DND-41 (cell line): ENCODE measurements around the gene KIF25.

Experiments used
- ATAC-seq: fragments of 200-7000 bp; cut with Tn5 transposase; 3 replicates; pipeline ENCODE4 v1.9.1; 2021; ENCODE audit warnings: low read depth; ENCODE audit not compliant: insufficient read depth
- DNase-seq: peaks from one replicate; pipeline ENCODE4 v3.0.0-alpha.2; 2020
- H2AFZ ChIP-seq: 2 replicates; pipeline ENCODE4 v1.6.0; 2012; ENCODE audit warnings: low read depth, low read length
- H3K27ac ChIP-seq: 2 replicates; pipeline ENCODE4 v1.5.1; 2012; ENCODE audit warnings: low read length, inconsistent platforms
- H3K27me3 ChIP-seq: fragments of 200-600 bp; sonication (generic); 2 replicates; pipeline ENCODE4 v1.6.0; 2012; ENCODE audit warnings: low read length, mild to moderate bottlenecking, inconsistent platforms; ENCODE audit not compliant: insufficient read depth, poor library complexity
- H3K36me3 ChIP-seq: 2 replicates; pipeline ENCODE4 v1.5.1; 2012; ENCODE audit warnings: low read length, inconsistent platforms; ENCODE audit not compliant: insufficient read depth
- H3K4me1 ChIP-seq: 2 replicates; pipeline ENCODE4 v1.5.1; 2012; ENCODE audit warnings: mild to moderate bottlenecking, low read length; ENCODE audit not compliant: insufficient read depth
- H3K4me2 ChIP-seq: 2 replicates; pipeline ENCODE4 v1.6.0; 2012; ENCODE audit warnings: mild to moderate bottlenecking, moderate library complexity, low read length, inconsistent platforms; ENCODE audit not compliant: insufficient read depth
- H3K4me3 ChIP-seq, 2 experiments: fragments of 200-600 bp in 1 of 2; shearing (Covaris generic) in 1 of 2; 2 replicates each; pipeline ENCODE4 v1.5.1; 2012 to 2016; ENCODE audit warnings: inconsistent platforms in 2 of 2, low read length in 2 of 2, mild to moderate bottlenecking in 2 of 2, low read depth in 1 of 2, moderate library complexity in 1 of 2
- H3K79me2 ChIP-seq: 2 replicates; pipeline ENCODE4 v1.6.0; 2012; ENCODE audit warnings: low read length, inconsistent platforms; ENCODE audit not compliant: insufficient read depth
- H3K9ac ChIP-seq: 2 replicates; pipeline ENCODE4 v1.6.0; 2012; ENCODE audit warnings: low read depth, mild to moderate bottlenecking, inconsistent platforms, low read length, moderate library complexity
- H3K9me3 ChIP-seq: 2 replicates; pipeline ENCODE4 v1.5.1; 2012; ENCODE audit warnings: low read length, moderate library complexity, mild to moderate bottlenecking, inconsistent platforms; ENCODE audit not compliant: insufficient read depth, severe bottlenecking
- H4K20me1 ChIP-seq: 2 replicates; pipeline ENCODE4 v1.6.0; 2012; ENCODE audit warnings: low read length; ENCODE audit not compliant: insufficient read depth
- EZH2 ChIP-seq: IDR thresholded peaks from 3 replicates; pipeline ENCODE4 v1.6.1; 2012; ENCODE audit warnings: borderline replicate concordance, low read depth, mild to moderate bottlenecking, moderate library complexity, low read length, inconsistent platforms; ENCODE audit not compliant: severe bottlenecking
- TF ChIP-seq, protein P1 (sequence below): IDR thresholded peaks from 2 replicates; pipeline ENCODE4 v1.5.1; 2012; ENCODE audit warnings: borderline replicate concordance, low read length, moderate library complexity, mild to moderate bottlenecking; ENCODE audit not compliant: poor library complexity, severe bottlenecking; ENCODE audit errors: extremely low read depth

The KIF25 gene

DNA sequence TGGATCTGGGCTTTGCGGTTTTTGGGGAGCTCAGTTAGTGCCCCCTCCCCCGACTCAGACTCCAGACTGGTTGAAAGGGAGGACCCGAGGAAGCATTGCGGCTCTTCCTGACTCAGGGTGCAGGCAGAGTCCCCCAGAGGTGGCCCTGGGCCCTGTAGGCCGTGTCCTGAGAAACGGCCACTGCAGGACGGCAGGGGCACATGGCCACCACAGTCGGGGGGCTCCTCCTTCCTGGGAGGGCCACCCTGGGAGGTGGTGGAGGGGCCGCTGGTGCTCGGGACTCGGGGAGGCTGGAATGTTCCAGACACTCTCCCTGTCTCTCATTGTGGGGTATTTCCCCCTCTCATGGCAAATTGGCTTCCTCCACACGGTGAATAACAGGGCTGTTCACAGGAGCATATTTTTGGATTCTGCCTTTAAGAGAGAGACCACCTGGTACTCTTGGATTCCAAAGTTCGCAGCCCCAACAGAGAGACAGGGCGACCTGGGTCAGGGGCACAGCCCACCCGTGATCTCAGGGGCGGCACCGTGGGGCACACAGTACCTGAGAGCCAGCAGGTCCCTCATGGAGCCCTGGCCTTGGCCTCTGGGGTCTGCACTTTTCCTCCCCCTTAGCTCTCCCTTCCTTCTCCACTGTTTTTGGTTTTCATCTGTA, 45.8 kb downstream of the KIF25 start:
- no peaks in the 10 kb centered on the region for H4K20me1 ChIP-seq
- ATAC-seq: no peak
- peaks cover 56% of the 10 kb centered on the region for H3K9me3 ChIP-seq
- no peak overlapping the region for H3K4me2 ChIP-seq
- no peaks in the 10 kb centered on the region for H3K4me1 ChIP-seq
- no peaks in the 10 kb centered on the region for H3K36me3 ChIP-seq
- H3K27me3 ChIP-seq: no peaks in the 10 kb centered on the region
- H3K9ac ChIP-seq: no peak overlapping the region
- no peak overlapping the region for H2AFZ ChIP-seq
- no peaks in the 10 kb centered on the region for H3K79me2 ChIP-seq
- no peak overlapping the region for H3K27ac ChIP-seq
- H3K4me3 ChIP-seq: no peak overlapping the region
- TF ChIP-seq, protein P1, sequence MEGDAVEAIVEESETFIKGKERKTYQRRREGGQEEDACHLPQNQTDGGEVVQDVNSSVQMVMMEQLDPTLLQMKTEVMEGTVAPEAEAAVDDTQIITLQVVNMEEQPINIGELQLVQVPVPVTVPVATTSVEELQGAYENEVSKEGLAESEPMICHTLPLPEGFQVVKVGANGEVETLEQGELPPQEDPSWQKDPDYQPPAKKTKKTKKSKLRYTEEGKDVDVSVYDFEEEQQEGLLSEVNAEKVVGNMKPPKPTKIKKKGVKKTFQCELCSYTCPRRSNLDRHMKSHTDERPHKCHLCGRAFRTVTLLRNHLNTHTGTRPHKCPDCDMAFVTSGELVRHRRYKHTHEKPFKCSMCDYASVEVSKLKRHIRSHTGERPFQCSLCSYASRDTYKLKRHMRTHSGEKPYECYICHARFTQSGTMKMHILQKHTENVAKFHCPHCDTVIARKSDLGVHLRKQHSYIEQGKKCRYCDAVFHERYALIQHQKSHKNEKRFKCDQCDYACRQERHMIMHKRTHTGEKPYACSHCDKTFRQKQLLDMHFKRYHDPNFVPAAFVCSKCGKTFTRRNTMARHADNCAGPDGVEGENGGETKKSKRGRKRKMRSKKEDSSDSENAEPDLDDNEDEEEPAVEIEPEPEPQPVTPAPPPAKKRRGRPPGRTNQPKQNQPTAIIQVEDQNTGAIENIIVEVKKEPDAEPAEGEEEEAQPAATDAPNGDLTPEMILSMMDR: no peak
- TF ChIP-seq EZH2: no peak
- no peak for DNase-seq

DNA sequence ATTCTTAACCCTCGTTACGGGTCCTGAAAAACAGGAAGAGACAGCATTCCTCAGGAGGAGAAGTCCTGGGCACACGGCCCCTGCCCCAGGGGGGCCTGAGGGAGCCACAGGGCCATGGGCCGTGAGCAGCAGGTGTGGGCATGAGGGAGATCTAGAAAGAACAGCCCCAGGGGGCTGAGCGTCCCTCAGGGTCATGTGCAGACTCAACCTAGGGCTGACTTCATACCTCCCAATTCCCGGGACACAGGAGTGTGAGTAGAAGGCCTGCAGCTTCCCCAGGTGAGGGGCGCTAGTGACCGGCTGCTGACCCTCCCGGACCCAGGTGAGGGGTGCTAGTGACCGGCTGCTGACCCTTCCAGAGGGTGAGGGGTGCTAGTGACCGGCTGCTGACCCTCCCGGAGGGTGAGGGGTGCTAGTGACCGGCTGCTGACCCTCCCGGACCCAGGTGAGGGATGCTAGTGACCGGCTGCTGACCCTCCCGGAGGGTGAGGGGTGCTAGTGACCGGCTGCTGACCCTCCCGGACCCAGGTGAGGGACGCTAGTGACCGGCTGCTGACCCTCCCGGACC, 46.5 kb downstream of the KIF25 start:
- Histone ChIP-seq H3K79me2 (no peaks in the 10 kb centered on the region), H3K4me1 (no peaks in the 10 kb centered on the region), H3K9me3 (peaks cover 51% of the 10 kb centered on the region), H3K9ac (no peak overlapping the region), H3K27ac (no peak overlapping the region), H2AFZ (no peak overlapping the region), H3K4me2 (no peak overlapping the region), H3K4me3 (no peak overlapping the region), H3K27me3 (no peaks in the 10 kb centered on the region), H4K20me1 (no peaks in the 10 kb centered on the region), H3K36me3 (no peaks in the 10 kb centered on the region)
- no peak for TF ChIP-seq EZH2
- TF ChIP-seq, protein P1: no peak
- no peak for DNase-seq
- ATAC-seq: no peak

DNA sequence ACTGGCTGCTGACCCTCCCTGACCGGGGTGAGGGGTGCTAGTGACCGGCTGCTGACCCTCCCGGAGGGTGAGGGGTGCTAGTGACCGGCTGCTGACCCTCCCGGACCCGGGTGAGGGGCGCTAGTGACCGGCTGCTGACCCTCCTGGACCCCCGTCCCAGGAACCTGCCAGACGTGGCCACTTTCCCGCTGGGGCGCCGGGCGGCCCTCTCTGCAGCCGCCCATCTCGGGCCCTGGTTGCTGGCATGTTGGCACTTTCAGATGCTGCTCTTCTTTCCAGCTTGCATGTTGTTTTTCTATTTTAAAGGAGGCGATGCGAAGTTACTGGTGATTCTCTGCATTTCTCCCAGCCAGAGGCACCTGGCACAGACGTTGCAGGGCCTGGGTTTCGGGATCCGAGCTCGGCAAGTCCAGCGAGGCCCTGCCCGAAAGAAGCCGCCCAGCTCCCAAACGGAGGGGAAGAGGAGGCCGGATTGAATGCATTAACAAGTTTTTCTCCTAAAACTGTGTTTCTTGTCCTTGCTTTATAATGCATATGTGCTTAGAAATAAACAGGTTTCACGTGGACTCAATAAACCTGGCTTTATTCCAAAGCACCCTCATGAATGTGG, 47.2 kb downstream of the KIF25 start:
- Histone ChIP-seq H3K4me2 (no peak overlapping the region), H2AFZ (no peak overlapping the region)

More for the DNA sequence above, 47.2 kb downstream of the KIF25 start:
- H4K20me1 ChIP-seq: no peaks in the 10 kb centered on the region
- no peaks in the 10 kb centered on the region for H3K27me3 ChIP-seq
- H3K27ac ChIP-seq: no peak overlapping the region
- ATAC-seq: no peak
- H3K9me3 ChIP-seq: peaks cover 45% of the 10 kb centered on the region
- H3K4me3 ChIP-seq: no peak overlapping the region
- no peak overlapping the region for H3K9ac ChIP-seq
- H3K36me3 ChIP-seq: no peaks in the 10 kb centered on the region
- no peak for DNase-seq
- H3K79me2 ChIP-seq: no peaks in the 10 kb centered on the region
- no peaks in the 10 kb centered on the region for H3K4me1 ChIP-seq
- TF ChIP-seq, protein P1: no peak
- TF ChIP-seq EZH2: no peak
